HepG2 (cell line): ENCODE data around the gene ZNF71. TPM values are rescaled to one million over a fixed set of nuclear protein-coding genes. Genes with fewer than 3 reads are reported as not detected.
A peak's percentile ranks its signal among the peaks of the same experiment; 100 is the strongest.

Experiments
- ARNT ChIP-seq: fragments of 450-650 bp; IDR thresholded peaks from 2 replicates; pipeline ENCODE4 v1.6.1; 2017
- GATA4 ChIP-seq: sonication (generic); IDR thresholded peaks from 2 replicates; pipeline ENCODE4 v1.6.1; 2016; ENCODE audit warnings: antibody characterized with exemption, low read depth, borderline replicate concordance
- HNRNPUL1 ChIP-seq: fragments of 200-400 bp; formaldehyde crosslinking; IDR thresholded peaks from 2 replicates; pipeline ENCODE4 v1.6.1; 2017; ENCODE audit warnings: low read depth, mild to moderate bottlenecking, low read length, moderate library complexity
- HOXA5 ChIP-seq: sonication (generic); formaldehyde crosslinking; IDR thresholded peaks from 2 replicates; pipeline ENCODE4 v1.4.0; 2020; ENCODE audit warnings: missing genetic modification reagents
- SKI ChIP-seq: fragments of 450-650 bp; IDR thresholded peaks from one replicate; pipeline ENCODE4 v1.6.1; 2018; ENCODE audit warnings: mild to moderate bottlenecking; ENCODE audit not compliant: partially characterized antibody
- TCF12 ChIP-seq, 2 experiments: fragments of 450-650 bp in 1 of 2; sonication (generic) in 1 of 2; formaldehyde crosslinking in 1 of 2; IDR thresholded peaks; 2 replicates each; pipeline versions ENCODE4 v1.6.1 to v1.8.0; 2017 to 2022; ENCODE audit warnings: antibody characterized with exemption in 1 of 2, mild to moderate bottlenecking in 1 of 2, missing genetic modification reagents in 1 of 2, moderate library complexity in 1 of 2
- TMF1 ChIP-seq: sonication (generic); formaldehyde crosslinking; IDR thresholded peaks from 2 replicates; pipeline ENCODE4 v1.8.1; 2022; ENCODE audit warnings: low read depth, missing genetic modification reagents
- ZNF24 ChIP-seq: fragments of 450-650 bp; IDR thresholded peaks from 2 replicates; pipeline ENCODE4 v1.6.1; 2017; ENCODE audit warnings: antibody characterized with exemption, mild to moderate bottlenecking
- ZNF562 ChIP-seq: sonication (generic); formaldehyde crosslinking; IDR thresholded peaks from 2 replicates; pipeline ENCODE4 v1.8.0; 2022; ENCODE audit warnings: missing genetic modification reagents, borderline replicate concordance
- ZNF691 ChIP-seq: sonication (generic); formaldehyde crosslinking; IDR thresholded peaks from 2 replicates; pipeline ENCODE4 v1.4.0; 2020; ENCODE audit warnings: missing genetic modification reagents, low read depth, mild to moderate bottlenecking, borderline replicate concordance
- ZNF770 ChIP-seq: sonication (generic); formaldehyde crosslinking; IDR thresholded peaks from 2 replicates; pipeline ENCODE4 v1.5.0; 2020; ENCODE audit warnings: mild to moderate bottlenecking, missing genetic modification reagents
- ZNF800 ChIP-seq: sonication (generic); formaldehyde crosslinking; IDR thresholded peaks from 2 replicates; pipeline ENCODE4 v1.4.0; 2020; ENCODE audit warnings: missing genetic modification reagents
- polyA plus RNA-seq, 8 experiments: library from polyadenylated mRNA; depleted of rRNA in 3 of 8; stranded (reverse) in 7 of 8; unstranded in 1 of 8; fragments of >200 nt; fragmentation: Illumina TruSeq in 4 of 8; extraction: Trizol in 4 of 8; gene quantifications; 2 replicates each; pipeline versions ENCODE4 v1.2.1 to v1.2.3, GENCODE V29; 2011 to 2016; ENCODE audit warnings: low read depth in 4 of 8, missing spikeins in 1 of 8, mixed read lengths in 1 of 8; ENCODE audit not compliant: insufficient read depth in 1 of 8
- total RNA-seq, 5 experiments: library from RNA; depleted of rRNA; stranded (reverse); fragments of >200 nt; fragmentation: Illumina TruSeq; extraction: Trizol; gene quantifications; 2 replicates each; pipeline ENCODE4 v1.2.3, GENCODE V29; 2016; ENCODE audit warnings: low read depth in 1 of 5
- TF ChIP-seq, protein P1 (sequence below): IDR thresholded peaks from 2 replicates; pipeline ENCODE4 v1.6.1; 2016
- TF ChIP-seq, protein P2 (sequence below): sonication (generic); formaldehyde crosslinking; conservative IDR thresholded peaks from 2 replicates; pipeline ENCODE4 v1.4.0; 2020; ENCODE audit warnings: missing genetic modification reagents
- TF ChIP-seq, protein P3 (sequence below): sonication (generic); formaldehyde crosslinking; IDR thresholded peaks from 2 replicates; pipeline ENCODE4 v1.5.0; 2020; ENCODE audit warnings: mild to moderate bottlenecking, missing genetic modification reagents

Gene ZNF71
- total and polyA plus RNA-seq, 2 of the 13 experiments (the other 11 are each of a cell fraction or from before 2014, with no cell fraction given), result 2.2 to 4.4 TPM

DNA sequence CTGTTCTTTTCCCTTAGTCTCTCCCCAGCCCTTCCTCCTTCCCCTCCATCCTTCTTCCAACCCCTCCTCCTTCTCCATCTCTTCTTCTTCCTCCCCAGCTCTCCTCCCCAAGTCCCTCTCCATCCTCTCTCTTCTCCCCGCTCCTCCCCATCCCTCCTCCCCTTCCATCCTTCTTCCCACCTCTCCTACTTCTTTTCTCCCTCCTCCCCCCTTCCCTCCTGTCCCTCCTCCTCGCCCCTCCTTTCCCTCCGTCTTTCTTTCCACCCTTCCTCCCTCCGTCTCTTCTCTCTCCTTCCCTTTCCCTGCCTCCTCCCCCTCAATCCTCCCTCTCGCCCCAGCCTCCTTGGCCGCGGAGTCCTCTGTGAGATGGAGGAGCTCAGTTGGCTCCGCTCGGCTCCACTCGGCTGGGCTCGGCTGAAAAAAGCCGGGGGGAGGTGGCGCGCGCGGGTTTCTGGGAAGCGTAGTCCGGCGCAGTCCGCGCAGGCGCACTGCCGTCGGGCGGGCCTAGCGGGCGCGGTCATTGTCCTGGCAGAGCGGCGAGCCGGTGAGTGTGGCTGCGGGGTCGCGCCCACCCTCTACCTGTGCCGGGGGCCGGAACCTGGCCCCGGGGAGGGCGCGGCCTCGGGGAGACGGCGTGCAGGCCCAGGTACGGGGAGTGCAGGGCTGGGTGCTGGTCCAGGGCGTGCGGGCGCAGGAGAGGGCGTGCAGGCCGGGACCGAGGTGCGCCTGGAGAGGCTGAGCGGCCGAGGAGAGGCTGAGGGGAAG is at the start of gene ZNF71 (continued):
- no peak for TF ChIP-seq SKI
- TF ChIP-seq ZNF800 (CRISPR knock-in tag), result no peak
- peak; percentile 94 for TF ChIP-seq ZNF770 (CRISPR knock-in tag)
- TF ChIP-seq ZNF691, result no peak
- peak; percentile 84; the same call in 1 of the 2 replicates for TF ChIP-seq TMF1 (CRISPR knock-in tag)
- TF ChIP-seq, protein P1, sequence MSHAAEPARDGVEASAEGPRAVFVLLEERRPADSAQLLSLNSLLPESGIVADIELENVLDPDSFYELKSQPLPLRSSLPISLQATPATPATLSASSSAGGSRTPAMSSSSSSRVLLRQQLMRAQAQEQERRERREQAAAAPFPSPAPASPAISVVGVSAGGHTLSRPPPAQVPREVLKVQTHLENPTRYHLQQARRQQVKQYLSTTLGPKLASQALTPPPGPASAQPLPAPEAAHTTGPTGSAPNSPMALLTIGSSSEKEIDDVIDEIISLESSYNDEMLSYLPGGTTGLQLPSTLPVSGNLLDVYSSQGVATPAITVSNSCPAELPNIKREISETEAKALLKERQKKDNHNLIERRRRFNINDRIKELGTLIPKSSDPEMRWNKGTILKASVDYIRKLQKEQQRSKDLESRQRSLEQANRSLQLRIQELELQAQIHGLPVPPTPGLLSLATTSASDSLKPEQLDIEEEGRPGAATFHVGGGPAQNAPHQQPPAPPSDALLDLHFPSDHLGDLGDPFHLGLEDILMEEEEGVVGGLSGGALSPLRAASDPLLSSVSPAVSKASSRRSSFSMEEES (CRISPR knock-in tag), result no peak
- TF ChIP-seq ZNF24, result no peak
- no peak for TF ChIP-seq GATA4
- TF ChIP-seq HOXA5 (CRISPR knock-in tag), result no peak
- TF ChIP-seq, protein P2, sequence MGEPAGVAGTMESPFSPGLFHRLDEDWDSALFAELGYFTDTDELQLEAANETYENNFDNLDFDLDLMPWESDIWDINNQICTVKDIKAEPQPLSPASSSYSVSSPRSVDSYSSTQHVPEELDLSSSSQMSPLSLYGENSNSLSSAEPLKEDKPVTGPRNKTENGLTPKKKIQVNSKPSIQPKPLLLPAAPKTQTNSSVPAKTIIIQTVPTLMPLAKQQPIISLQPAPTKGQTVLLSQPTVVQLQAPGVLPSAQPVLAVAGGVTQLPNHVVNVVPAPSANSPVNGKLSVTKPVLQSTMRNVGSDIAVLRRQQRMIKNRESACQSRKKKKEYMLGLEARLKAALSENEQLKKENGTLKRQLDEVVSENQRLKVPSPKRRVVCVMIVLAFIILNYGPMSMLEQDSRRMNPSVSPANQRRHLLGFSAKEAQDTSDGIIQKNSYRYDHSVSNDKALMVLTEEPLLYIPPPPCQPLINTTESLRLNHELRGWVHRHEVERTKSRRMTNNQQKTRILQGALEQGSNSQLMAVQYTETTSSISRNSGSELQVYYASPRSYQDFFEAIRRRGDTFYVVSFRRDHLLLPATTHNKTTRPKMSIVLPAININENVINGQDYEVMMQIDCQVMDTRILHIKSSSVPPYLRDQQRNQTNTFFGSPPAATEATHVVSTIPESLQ (CRISPR knock-in tag), result no peak
- no peak for TF ChIP-seq HNRNPUL1
- TF ChIP-seq, protein P3, sequence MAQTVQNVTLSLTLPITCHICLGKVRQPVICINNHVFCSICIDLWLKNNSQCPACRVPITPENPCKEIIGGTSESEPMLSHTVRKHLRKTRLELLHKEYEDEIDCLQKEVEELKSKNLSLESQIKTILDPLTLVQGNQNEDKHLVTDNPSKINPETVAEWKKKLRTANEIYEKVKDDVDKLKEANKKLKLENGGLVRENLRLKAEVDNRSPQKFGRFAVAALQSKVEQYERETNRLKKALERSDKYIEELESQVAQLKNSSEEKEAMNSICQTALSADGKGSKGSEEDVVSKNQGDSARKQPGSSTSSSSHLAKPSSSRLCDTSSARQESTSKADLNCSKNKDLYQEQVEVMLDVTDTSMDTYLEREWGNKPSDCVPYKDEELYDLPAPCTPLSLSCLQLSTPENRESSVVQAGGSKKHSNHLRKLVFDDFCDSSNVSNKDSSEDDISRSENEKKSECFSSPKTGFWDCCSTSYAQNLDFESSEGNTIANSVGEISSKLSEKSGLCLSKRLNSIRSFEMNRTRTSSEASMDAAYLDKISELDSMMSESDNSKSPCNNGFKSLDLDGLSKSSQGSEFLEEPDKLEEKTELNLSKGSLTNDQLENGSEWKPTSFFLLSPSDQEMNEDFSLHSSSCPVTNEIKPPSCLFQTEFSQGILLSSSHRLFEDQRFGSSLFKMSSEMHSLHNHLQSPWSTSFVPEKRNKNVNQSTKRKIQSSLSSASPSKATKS (CRISPR knock-in tag), result no peak
- TF ChIP-seq ARNT, result no peak
- TF ChIP-seq TCF12 (IDR thresholded peaks at IDR 0.05), result no peak
- TF ChIP-seq TCF12 (CRISPR knock-in tag; IDR thresholded peaks at IDR 0.05), result no peak
- no peak for TF ChIP-seq ZNF562
